Vagina (tissue), 2 donors: ENCODE data around the gene TPSD1.

ENCODE experiments used
- POLR2A ChIP-seq, 2 donors: fragments of 450-650 bp; IDR thresholded peaks; one replicate each; pipeline ENCODE4 v1.6.1; 2017; ENCODE audit warnings: antibody characterized with exemption in 2 of 2, mild to moderate bottlenecking in 2 of 2, moderate library complexity in 2 of 2
- POLR2AphosphoS5 ChIP-seq, 2 donors: sonication (generic); formaldehyde crosslinking; IDR thresholded peaks; one replicate each; pipeline ENCODE4 v1.9.0; 2017; ENCODE audit warnings: antibody characterized with exemption in 2 of 2, mild to moderate bottlenecking in 2 of 2, low read depth in 1 of 2; ENCODE audit not compliant: insufficient read depth in 1 of 2
- TF ChIP-seq, protein P1 (sequence below), 3 experiments: fragments of 450-650 bp in 2 of 3; fragments of 200-600 bp in 1 of 3; sonication (generic) in 1 of 3; IDR thresholded peaks; one replicate each; pipeline ENCODE4 v1.5.1; 2017 to 2019; ENCODE audit warnings: antibody characterized with exemption in 3 of 3, mild to moderate bottlenecking in 2 of 3, moderate library complexity in 2 of 3

DNA sequence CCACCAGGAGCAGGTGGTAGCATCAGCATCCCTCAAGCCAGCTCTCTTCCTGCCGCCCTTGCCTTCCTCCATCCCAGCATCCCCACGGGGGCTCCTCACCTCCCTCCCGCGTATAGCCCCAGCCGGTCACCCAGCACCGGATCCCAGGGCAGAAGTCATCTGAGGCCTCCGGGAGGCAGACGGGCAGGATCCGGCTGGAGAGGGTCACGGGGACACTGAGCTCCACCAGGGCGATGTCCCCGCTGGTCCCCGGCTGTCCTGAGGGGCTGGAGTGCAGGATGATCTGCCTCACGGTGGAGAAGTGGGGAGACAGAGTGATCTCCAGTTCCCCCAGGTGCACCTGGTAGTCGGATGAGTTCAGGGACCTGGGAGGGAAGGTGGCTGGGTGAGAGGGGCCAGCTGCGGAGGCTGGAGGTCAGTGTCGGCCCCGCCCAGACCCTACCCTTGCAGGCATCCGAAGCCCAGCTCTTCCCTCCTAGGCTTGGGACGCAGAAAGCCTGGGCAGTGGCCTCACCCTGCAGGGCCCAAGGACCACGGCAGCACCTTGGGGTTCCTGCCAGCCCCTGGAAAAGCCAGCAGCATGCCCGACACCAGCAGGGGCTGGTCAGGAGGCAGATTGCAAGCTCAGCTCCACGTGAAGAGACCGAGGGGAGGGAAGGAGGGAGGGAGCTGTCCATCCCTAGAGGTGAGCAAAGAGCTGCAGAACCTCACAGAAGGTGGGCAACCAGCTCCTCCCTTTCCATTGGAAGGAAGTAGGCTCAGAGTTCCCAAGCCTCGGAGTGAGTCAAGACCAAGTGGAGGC, 33.1 kb upstream of the TPSD1 start:
- no peak for TF ChIP-seq POLR2A (IDR thresholded peaks at IDR 0.05)
- TF ChIP-seq, protein P1, sequence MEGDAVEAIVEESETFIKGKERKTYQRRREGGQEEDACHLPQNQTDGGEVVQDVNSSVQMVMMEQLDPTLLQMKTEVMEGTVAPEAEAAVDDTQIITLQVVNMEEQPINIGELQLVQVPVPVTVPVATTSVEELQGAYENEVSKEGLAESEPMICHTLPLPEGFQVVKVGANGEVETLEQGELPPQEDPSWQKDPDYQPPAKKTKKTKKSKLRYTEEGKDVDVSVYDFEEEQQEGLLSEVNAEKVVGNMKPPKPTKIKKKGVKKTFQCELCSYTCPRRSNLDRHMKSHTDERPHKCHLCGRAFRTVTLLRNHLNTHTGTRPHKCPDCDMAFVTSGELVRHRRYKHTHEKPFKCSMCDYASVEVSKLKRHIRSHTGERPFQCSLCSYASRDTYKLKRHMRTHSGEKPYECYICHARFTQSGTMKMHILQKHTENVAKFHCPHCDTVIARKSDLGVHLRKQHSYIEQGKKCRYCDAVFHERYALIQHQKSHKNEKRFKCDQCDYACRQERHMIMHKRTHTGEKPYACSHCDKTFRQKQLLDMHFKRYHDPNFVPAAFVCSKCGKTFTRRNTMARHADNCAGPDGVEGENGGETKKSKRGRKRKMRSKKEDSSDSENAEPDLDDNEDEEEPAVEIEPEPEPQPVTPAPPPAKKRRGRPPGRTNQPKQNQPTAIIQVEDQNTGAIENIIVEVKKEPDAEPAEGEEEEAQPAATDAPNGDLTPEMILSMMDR (IDR thresholded peaks at IDR 0.05), result no peak
- no peak for TF ChIP-seq POLR2AphosphoS5 (IDR thresholded peaks at IDR 0.05; ENCODE audit: insufficient read depth in 1 of 2, low read depth in 1 of 2)
